ENCODE results near the gene TAOK1.

DNA sequence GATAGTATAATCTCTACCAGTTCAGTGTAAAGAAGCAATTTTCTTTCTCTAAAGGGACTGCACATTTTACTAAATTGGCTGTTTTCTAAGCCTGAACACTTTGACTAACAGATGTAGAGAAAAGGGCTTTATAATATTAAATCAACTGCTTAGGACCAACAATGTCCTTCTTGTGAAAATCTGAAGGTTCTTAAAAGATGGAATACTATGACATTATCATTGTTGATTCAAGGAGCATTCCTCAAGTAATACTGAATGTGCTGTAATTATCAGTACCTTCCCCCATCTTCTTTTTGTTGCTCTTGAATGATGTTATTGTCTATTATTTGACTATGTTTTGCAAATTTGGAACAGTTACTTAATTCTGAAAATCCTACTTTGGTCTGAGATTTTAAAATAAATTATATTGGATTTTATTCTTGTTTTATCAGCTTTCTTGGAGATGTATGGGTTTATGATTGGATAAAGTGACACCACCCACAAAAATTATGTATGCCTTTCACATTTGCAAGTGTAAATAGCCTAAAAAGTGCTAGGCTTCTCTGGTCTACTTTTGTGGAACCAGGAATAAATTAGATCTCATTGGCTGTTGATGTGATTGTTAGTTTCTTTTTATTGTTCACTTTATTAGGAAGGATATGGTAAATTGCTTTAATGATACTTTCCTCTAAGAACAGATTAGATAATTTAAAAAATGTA, 53.0 kb downstream of the TAOK1 start:
- TF ChIP-seq POLR2AphosphoS5 (IDR thresholded peaks at IDR 0.05; ENCODE audit: low read depth) (no peak), SPI1 (IDR thresholded peaks at IDR 0.05; ENCODE audit: borderline replicate concordance, low read depth) (no peak), GABPA (IDR thresholded peaks at IDR 0.05; ENCODE audit: low read depth) (no peak)
- TF ChIP-seq, protein P1, sequence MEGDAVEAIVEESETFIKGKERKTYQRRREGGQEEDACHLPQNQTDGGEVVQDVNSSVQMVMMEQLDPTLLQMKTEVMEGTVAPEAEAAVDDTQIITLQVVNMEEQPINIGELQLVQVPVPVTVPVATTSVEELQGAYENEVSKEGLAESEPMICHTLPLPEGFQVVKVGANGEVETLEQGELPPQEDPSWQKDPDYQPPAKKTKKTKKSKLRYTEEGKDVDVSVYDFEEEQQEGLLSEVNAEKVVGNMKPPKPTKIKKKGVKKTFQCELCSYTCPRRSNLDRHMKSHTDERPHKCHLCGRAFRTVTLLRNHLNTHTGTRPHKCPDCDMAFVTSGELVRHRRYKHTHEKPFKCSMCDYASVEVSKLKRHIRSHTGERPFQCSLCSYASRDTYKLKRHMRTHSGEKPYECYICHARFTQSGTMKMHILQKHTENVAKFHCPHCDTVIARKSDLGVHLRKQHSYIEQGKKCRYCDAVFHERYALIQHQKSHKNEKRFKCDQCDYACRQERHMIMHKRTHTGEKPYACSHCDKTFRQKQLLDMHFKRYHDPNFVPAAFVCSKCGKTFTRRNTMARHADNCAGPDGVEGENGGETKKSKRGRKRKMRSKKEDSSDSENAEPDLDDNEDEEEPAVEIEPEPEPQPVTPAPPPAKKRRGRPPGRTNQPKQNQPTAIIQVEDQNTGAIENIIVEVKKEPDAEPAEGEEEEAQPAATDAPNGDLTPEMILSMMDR (IDR thresholded peaks at IDR 0.05; ENCODE audit: insufficient read depth, low read length): no peak
- TF ChIP-seq, protein P2, sequence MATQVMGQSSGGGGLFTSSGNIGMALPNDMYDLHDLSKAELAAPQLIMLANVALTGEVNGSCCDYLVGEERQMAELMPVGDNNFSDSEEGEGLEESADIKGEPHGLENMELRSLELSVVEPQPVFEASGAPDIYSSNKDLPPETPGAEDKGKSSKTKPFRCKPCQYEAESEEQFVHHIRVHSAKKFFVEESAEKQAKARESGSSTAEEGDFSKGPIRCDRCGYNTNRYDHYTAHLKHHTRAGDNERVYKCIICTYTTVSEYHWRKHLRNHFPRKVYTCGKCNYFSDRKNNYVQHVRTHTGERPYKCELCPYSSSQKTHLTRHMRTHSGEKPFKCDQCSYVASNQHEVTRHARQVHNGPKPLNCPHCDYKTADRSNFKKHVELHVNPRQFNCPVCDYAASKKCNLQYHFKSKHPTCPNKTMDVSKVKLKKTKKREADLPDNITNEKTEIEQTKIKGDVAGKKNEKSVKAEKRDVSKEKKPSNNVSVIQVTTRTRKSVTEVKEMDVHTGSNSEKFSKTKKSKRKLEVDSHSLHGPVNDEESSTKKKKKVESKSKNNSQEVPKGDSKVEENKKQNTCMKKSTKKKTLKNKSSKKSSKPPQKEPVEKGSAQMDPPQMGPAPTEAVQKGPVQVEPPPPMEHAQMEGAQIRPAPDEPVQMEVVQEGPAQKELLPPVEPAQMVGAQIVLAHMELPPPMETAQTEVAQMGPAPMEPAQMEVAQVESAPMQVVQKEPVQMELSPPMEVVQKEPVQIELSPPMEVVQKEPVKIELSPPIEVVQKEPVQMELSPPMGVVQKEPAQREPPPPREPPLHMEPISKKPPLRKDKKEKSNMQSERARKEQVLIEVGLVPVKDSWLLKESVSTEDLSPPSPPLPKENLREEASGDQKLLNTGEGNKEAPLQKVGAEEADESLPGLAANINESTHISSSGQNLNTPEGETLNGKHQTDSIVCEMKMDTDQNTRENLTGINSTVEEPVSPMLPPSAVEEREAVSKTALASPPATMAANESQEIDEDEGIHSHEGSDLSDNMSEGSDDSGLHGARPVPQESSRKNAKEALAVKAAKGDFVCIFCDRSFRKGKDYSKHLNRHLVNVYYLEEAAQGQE (IDR thresholded peaks at IDR 0.05; ENCODE audit: insufficient replicate concordance, low read depth): no peak

Measured in HL-60 (cell line).